Activated CD4-positive, alpha-beta memory T cell treated with anti-CD3 and anti-CD28 coated beads, Interleukin-2, amount 10 ng/mL, durations not matched to agents 7 days and 5 days (primary cell): ENCODE data around the gene NASP. TPM values are rescaled to one million over a fixed set of nuclear protein-coding genes. Genes with fewer than 3 reads are reported as not detected.

Experiments
- CTCF ChIA-PET: fragments of 350-600 bp; sonication (Branson Sonifier 250); formaldehyde crosslinking; loops from one replicate; lab custom pipeline; 2021; ENCODE audit warnings: antibody characterized with exemption, inconsistent platforms; lab: Charles Lee
- POLR2A ChIA-PET: fragments of 350-600 bp; sonication (Branson Sonifier 250); formaldehyde crosslinking; loops from one replicate; lab custom pipeline; 2021; ENCODE audit warnings: antibody characterized with exemption; lab: Charles Lee
- DNase-seq: peaks from one replicate; pipeline ENCODE4 v3.0.0-alpha.2; 2020
- H3K27ac Mint-ChIP-seq: one replicate; pipeline ENCODE4 v1.8.0; 2021; ENCODE audit warnings: mild to moderate bottlenecking, mixed read lengths
- H3K27me3 Mint-ChIP-seq: one replicate; pipeline ENCODE4 v1.8.0; 2021; ENCODE audit warnings: mixed read lengths
- H3K36me3 Mint-ChIP-seq: one replicate; pipeline ENCODE4 v1.8.0; 2021; ENCODE audit warnings: low read depth, mixed read lengths
- H3K4me1 Mint-ChIP-seq: one replicate; pipeline ENCODE4 v1.8.0; 2021; ENCODE audit warnings: mixed read lengths
- H3K4me3 Mint-ChIP-seq: one replicate; pipeline ENCODE4 v1.8.0; 2021; ENCODE audit warnings: mild to moderate bottlenecking, mixed read lengths
- H3K9me3 Mint-ChIP-seq: one replicate; pipeline ENCODE4 v1.8.0; 2021; ENCODE audit warnings: mixed read lengths
- total RNA-seq, 2 experiments: library from RNA; stranded (reverse); gene quantifications; one replicate each; pipeline ENCODE4 v1.2.3, GENCODE V29; 2021

NASP gene
- total RNA-seq, 2 experiments from 2014 or later: 166 to 172 TPM

GRCh38 chr1:45604239-45604638, 20.4 kb downstream of the NASP start:
- Mint-ChIP-seq H3K27ac (no peak overlapping the region), H3K4me3 (no peak overlapping the region), H3K36me3 (peaks cover 56% of the 10 kb centered on the region), H3K27me3 (no peaks in the 10 kb centered on the region), H3K9me3 (no peaks in the 10 kb centered on the region), H3K4me1 (peaks cover 43% of the 10 kb centered on the region)
- no peak for DNase-seq
- POLR2A ChIA-PET: interaction anchor here (1.0 to 2.1 kb wide), 2 partner anchors 10 to 20 kb away, joined by 3 to 8 read pairs; partner anchors contain the start of gene NASP
- CTCF ChIA-PET: interaction anchor here (1.1 kb wide), 1 partner anchor 11 kb away, joined by 5 read pairs; no protein-coding TSS in a partner anchor

GRCh38 chr1:45607404-45608074, 23.7 kb downstream of the NASP start:
- H3K36me3 Mint-ChIP-seq: peaks cover 62% of the 10 kb centered on the region

GRCh38 chr1:45608175-45609156, 24.6 kb downstream of the NASP start:
- ChIA-PET POLR2A (interaction anchor here (1.2 to 1.6 kb wide), 4 partner anchors 8 to 78 kb away, joined by 3 to 6 read pairs (median 3); partner anchors contain the start of gene GPBP1L1), CTCF (no interaction called here)
- H3K9me3 Mint-ChIP-seq: no peaks in the 10 kb centered on the region
- H3K36me3 Mint-ChIP-seq: peaks cover 63% of the 10 kb centered on the region
- peaks cover 27% of the 10 kb centered on the region for H3K4me1 Mint-ChIP-seq
- no peaks in the 10 kb centered on the region for H3K27me3 Mint-ChIP-seq
- no peak for DNase-seq
- no peak overlapping the region for H3K4me3 Mint-ChIP-seq
- H3K27ac Mint-ChIP-seq: peak overlapping the region; percentile 19

More at GRCh38 chr1:45607404-45608074, 23.7 kb downstream of the NASP start:
- Mint-ChIP-seq H3K27me3 (no peaks in the 10 kb centered on the region), H3K4me3 (no peak overlapping the region), H3K9me3 (no peaks in the 10 kb centered on the region), H3K27ac (peak overlapping the region; percentile 69), H3K4me1 (peaks cover 27% of the 10 kb centered on the region)
- DNase-seq: no peak
- CTCF ChIA-PET: no interaction called here
- POLR2A ChIA-PET: interaction anchor here (1.2 to 1.3 kb wide), 2 partner anchors 17 to 79 kb away, joined by 3 read pairs; partner anchors contain the start of gene GPBP1L1

- CTCF ChIA-PET: no interaction called here
- no peak overlapping the region for H3K27ac Mint-ChIP-seq
These were observed 26.9 kb downstream of the NASP start for GRCh38 chr1:45610589-45611226.

GRCh38 chr1:45612941-45613579, 29.2 kb downstream of the NASP start:
- H3K27ac Mint-ChIP-seq: no peak overlapping the region
- CTCF ChIA-PET: no interaction called here
- H3K4me3 Mint-ChIP-seq: no peak overlapping the region
- H3K27me3 Mint-ChIP-seq: no peaks in the 10 kb centered on the region
- peaks cover 5% of the 10 kb centered on the region for H3K4me1 Mint-ChIP-seq
- peaks cover 73% of the 10 kb centered on the region for H3K36me3 Mint-ChIP-seq
- no peak for DNase-seq
- POLR2A ChIA-PET: no interaction called here
- no peaks in the 10 kb centered on the region for H3K9me3 Mint-ChIP-seq

More at GRCh38 chr1:45610589-45611226, 26.9 kb downstream of the NASP start:
- Mint-ChIP-seq H3K4me1 (peaks cover 26% of the 10 kb centered on the region), H3K4me3 (no peak overlapping the region), H3K27me3 (no peaks in the 10 kb centered on the region), H3K36me3 (peaks cover 74% of the 10 kb centered on the region), H3K9me3 (no peaks in the 10 kb centered on the region)
- POLR2A ChIA-PET: interaction anchor here (1.6 to 1.8 kb wide), 2 partner anchors 10 to 12 kb away, joined by 5 to 6 read pairs; no protein-coding TSS in a partner anchor
- DNase-seq: no peak

- H3K27ac Mint-ChIP-seq: no peak overlapping the region
- H3K4me3 Mint-ChIP-seq: no peak overlapping the region
- POLR2A ChIA-PET: no interaction called here
- peaks cover 68% of the 10 kb centered on the region for H3K36me3 Mint-ChIP-seq
- no peaks in the 10 kb centered on the region for H3K4me1 Mint-ChIP-seq
- no peak for DNase-seq
- H3K9me3 Mint-ChIP-seq: no peaks in the 10 kb centered on the region
- H3K27me3 Mint-ChIP-seq: no peaks in the 10 kb centered on the region
- CTCF ChIA-PET: no interaction called here
These were observed 32.0 kb downstream of the NASP start for GRCh38 chr1:45615885-45616284.

GRCh38 chr1:45617618-45618017, 33.8 kb downstream of the NASP start:
- no peak overlapping the region for H3K27ac Mint-ChIP-seq
- ChIA-PET POLR2A (no interaction called here), CTCF (no interaction called here)
- no peaks in the 10 kb centered on the region for H3K4me1 Mint-ChIP-seq
- H3K4me3 Mint-ChIP-seq: no peak overlapping the region
- no peak for DNase-seq
- H3K27me3 Mint-ChIP-seq: no peaks in the 10 kb centered on the region
- H3K9me3 Mint-ChIP-seq: no peaks in the 10 kb centered on the region
- peaks cover 61% of the 10 kb centered on the region for H3K36me3 Mint-ChIP-seq

GRCh38 chr1:45619149-45619921, 35.5 kb downstream of the NASP start:
- peak overlapping the region; percentile 47 for H3K27ac Mint-ChIP-seq

GRCh38 chr1:45620588-45621500, 37.0 kb downstream of the NASP start:
- no peaks in the 10 kb centered on the region for H3K4me1 Mint-ChIP-seq
- peaks cover 40% of the 10 kb centered on the region for H3K36me3 Mint-ChIP-seq
- peak overlapping the region; percentile 40 for H3K27ac Mint-ChIP-seq
- no peaks in the 10 kb centered on the region for H3K27me3 Mint-ChIP-seq
- H3K9me3 Mint-ChIP-seq: no peaks in the 10 kb centered on the region
- no peak overlapping the region for H3K4me3 Mint-ChIP-seq
- no peak for DNase-seq
- ChIA-PET CTCF (no interaction called here), POLR2A (interaction anchor here (0.7 to 1.4 kb wide), 3 partner anchors 37 to 100 kb away, joined by 3 read pairs; partner anchors contain the start of gene GPBP1L1)

More at GRCh38 chr1:45619149-45619921, 35.5 kb downstream of the NASP start:
- no peak for DNase-seq
- H3K27me3 Mint-ChIP-seq: no peaks in the 10 kb centered on the region
- H3K9me3 Mint-ChIP-seq: no peaks in the 10 kb centered on the region
- ChIA-PET CTCF (no interaction called here), POLR2A (no interaction called here)
- no peak overlapping the region for H3K4me3 Mint-ChIP-seq
- no peaks in the 10 kb centered on the region for H3K4me1 Mint-ChIP-seq
- peaks cover 50% of the 10 kb centered on the region for H3K36me3 Mint-ChIP-seq

- H3K27ac Mint-ChIP-seq: peak overlapping the region; percentile 40
- H3K27me3 Mint-ChIP-seq: no peaks in the 10 kb centered on the region
- ChIA-PET POLR2A (interaction anchor here (1.4 kb wide), 1 partner anchor 64 kb away, joined by 3 read pairs; the partner anchor contains the start of gene GPBP1L1), CTCF (no interaction called here)
- H3K9me3 Mint-ChIP-seq: no peaks in the 10 kb centered on the region
- H3K4me1 Mint-ChIP-seq: no peaks in the 10 kb centered on the region
- H3K4me3 Mint-ChIP-seq: no peak overlapping the region
- DNase-seq: no peak
- H3K36me3 Mint-ChIP-seq: peaks cover 34% of the 10 kb centered on the region
These were observed 37.6 kb downstream of the NASP start for GRCh38 chr1:45621501-45621836.
